GM12801 (cell line): Measurements from ENCODE around the gene C19orf12.

Experiments
- TF ChIP-seq, protein P1 (sequence below): IDR thresholded peaks from one replicate; pipeline ENCODE4 v1.5.1; 2011; ENCODE audit warnings: control low read depth; ENCODE audit not compliant: insufficient read length; ENCODE audit errors: extremely low read depth

C19orf12 gene

GRCh38 chr19:29663861-29664752 is 51.0 kb downstream of the C19orf12 start:
- TF ChIP-seq, protein P1, sequence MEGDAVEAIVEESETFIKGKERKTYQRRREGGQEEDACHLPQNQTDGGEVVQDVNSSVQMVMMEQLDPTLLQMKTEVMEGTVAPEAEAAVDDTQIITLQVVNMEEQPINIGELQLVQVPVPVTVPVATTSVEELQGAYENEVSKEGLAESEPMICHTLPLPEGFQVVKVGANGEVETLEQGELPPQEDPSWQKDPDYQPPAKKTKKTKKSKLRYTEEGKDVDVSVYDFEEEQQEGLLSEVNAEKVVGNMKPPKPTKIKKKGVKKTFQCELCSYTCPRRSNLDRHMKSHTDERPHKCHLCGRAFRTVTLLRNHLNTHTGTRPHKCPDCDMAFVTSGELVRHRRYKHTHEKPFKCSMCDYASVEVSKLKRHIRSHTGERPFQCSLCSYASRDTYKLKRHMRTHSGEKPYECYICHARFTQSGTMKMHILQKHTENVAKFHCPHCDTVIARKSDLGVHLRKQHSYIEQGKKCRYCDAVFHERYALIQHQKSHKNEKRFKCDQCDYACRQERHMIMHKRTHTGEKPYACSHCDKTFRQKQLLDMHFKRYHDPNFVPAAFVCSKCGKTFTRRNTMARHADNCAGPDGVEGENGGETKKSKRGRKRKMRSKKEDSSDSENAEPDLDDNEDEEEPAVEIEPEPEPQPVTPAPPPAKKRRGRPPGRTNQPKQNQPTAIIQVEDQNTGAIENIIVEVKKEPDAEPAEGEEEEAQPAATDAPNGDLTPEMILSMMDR: no peak

DNA sequence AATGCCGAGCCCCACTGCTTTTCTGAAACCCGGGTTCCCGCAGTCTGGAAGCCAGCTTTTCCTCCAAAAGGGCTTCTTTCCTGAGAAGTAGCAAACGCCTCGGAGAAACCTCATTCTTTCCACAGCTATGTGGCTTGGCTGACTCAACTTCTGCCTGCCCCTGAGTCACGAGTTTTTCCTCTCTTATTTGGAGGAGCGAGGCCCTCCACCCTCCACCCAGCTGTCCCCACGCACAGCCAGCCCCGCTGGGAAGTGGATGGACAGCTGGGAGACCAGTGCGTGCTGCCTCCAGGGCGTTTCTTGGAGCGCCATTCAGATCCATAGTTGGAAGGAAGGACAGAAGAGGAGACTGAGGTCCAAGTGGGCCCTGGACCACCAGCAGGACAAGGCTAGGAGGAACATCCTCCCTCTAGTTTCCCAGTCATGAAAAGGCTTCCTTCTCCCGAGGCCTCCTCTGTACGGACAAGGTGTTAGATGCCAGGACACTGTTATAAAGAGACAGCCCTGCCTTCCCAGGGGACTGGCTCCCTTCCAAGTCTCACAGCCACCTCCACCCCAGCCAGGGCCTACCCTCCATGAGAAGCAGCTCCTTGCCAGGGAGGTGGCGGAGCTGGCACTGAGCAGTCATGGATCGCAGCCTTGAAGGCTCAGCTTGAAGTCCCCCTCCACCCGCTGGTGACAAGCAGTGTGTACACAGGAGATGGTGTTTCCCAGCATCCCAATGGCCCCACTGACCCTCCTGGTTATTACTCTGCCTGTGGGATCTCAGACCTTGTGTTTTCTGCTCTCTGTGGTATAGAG is 52.3 kb downstream of the C19orf12 start:
- TF ChIP-seq, protein P1: no peak

GRCh38 chr19:29662278-29662603 is 52.8 kb downstream of the C19orf12 start:
- TF ChIP-seq, protein P1: no peak

- TF ChIP-seq, protein P1: no peak
These were observed 54.2 kb downstream of the C19orf12 start for GRCh38 chr19:29660835-29661234.

DNA sequence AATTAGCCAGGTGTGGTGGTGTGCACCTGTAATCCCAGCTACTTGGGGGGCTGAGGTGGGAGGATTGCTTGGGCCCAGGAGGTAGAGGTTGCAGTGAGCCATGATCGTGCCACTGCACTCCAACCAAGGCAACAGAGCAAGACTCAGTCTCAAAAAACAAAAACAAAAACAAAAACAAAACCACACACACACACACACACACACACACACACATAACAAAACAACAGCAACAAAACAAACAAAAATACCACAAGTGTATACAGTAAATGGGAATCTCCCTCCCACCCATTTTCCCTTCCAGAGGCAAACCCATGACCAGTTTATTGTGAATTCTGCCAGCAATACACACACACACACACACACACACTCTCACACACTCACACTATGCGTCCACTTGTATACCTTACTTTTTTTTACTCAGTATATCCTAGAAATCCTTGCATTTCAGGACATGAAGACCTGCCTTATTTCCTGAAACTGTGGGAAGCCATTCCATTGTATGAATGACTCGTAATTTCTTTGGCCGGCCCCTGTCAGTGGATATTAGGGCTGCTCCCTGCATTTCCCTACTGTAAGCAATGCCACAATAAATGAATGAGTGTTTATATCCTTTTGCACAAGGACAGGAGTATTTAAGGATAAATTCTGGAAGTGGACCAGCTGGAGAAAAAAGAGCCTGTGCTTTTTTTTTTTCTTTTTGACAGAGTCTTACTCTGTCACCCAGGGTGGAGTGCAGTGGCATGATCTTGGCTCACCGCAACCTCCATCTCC is 56.7 kb downstream of the C19orf12 start:
- TF ChIP-seq, protein P1: no peak

GRCh38 chr19:29655648-29656335 is 59.3 kb downstream of the C19orf12 start:
- TF ChIP-seq, protein P1: no peak
